NCI-H2196 treated with DMSO at 0.1 percent for 48 hours (cell line): ENCODE data around the gene IL17RB.

Experiments used
- DNase-seq: peaks from one replicate; lab custom pipeline; 2025; ENCODE audit not compliant: unreplicated experiment; lab: John Stamatoyannopoulos, UW

Gene IL17RB

GRCh38 chr3:53828581-53828980 lies 17.8 kb upstream of the IL17RB start:
- no peak for DNase-seq

- DNase-seq = no peak
Measured at GRCh38 chr3:53829605-53830004, 16.8 kb upstream of the IL17RB start.

DNA sequence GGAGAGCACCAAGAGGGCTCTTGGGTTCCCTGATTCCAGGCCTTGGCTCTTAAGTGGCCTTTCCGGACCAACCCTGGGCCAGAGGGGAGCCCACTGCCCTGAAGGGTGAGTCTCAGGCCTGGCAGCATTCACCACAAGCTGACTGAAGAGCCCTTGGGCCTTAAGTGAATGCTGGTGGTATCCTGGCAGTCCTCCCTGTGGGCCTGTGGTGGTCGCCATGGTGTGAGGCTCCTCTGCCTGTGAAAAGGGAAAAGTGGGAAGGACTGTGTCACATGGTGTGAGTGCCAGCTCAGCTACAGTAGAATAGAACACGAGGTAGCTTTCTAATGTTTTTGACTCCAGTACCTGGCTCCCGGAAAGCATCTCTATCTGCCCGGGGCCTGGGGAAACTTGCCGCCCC lies 15.4 kb upstream of the IL17RB start:
- DNase-seq = no peak

- no peak for DNase-seq
Measured at GRCh38 chr3:53833053-53833645, 13.2 kb upstream of the IL17RB start.

GRCh38 chr3:53833700-53834099 lies 12.7 kb upstream of the IL17RB start:
- DNase-seq = no peak

- no peak for DNase-seq
Measured at GRCh38 chr3:53834429-53835095, 11.8 kb upstream of the IL17RB start.

- DNase-seq = no peak
Measured at GRCh38 chr3:53835257-53835656, 11.1 kb upstream of the IL17RB start.

- DNase-seq = no peak
Measured at GRCh38 chr3:53836084-53836872, 10.1 kb upstream of the IL17RB start.

DNA sequence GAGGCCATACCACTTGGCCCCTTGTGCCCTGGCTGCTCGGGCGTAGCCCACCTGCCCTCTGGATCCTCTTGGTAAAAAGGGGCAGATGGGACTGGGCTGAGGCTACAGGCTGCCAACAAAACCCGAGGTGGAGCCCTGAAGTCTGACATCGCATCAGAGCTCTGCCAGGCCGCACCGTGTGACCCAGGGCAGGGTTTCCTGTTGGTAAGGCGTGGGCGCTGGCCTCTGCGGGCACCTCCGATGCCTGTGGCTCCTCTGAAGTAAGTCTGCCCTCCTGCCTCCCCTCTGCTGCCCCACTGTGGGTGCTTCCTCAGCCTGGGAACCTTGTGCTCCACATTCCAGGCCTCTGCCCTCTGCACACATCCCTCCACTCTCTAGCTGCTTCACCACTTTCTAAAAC lies 9.0 kb upstream of the IL17RB start:
- no peak for DNase-seq

DNA sequence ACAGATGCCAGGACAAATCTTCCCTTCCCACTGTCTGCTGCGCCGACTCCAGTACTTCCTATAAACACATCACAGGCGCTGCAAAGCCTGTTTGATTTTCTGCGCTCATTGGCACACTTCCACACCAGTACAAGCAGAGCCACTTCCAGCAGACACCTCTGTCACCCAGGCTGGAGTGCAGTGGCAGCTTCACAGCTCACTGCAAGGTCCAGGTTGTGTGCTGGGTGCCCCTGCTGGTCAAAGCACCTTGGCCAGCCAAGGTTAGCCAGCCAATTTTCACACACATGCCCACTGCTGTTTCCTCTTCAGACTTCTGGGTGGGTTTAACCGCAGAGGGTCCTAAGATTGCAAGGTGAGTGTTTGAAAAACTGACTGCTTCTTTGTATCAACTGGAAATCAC lies 5.1 kb upstream of the IL17RB start:
- DNase-seq = no peak

- peak; percentile 25 for DNase-seq
Measured at GRCh38 chr3:53842436-53843194, 3.8 kb upstream of the IL17RB start.

DNA sequence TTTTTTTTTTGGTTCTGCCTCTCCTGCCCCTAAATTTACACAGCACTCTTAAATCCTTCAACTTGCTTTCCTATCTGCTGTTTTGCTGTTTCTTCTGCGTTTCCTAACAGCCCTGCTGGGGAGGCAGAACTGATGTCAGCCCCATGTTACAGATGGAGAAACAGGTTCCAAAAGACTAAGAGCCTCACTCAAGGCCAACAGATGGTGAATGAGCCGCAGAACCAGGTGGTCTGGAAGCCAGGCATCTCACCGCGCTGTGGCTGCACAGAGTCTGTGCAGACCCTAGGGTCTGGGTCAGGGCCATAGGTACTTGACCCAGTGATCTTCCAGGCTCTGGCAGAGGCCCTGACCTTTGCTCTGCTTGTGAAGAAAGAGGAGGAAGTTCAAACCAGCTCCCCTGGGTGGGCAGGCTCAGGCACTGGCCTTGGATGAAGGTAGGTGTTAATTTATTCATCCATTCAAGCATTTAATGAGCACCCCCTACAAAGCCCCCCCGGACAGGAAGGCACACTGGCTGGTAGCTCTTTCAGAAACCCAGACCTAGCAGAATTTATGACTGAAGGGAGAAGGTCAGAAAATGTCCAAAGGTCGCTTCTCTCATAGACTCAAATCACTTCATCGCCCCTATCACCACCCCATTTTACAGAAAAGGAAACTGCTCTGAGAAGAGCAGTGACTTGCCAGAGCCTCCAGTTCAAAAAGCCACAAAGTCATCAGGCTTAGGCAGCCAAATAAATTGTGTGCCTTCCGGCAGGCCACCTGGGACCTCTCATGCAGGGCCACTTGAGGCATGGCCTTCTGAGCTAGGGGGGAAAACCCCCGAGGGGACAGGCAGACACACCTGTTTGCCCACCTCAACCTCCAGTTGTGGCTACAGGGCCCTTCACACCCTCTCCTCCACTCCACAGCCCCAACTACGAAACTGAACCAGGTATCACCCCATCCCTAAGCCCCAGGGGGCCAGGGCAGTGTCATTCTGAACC lies 2.9 kb upstream of the IL17RB start:
- no peak for DNase-seq

DNA sequence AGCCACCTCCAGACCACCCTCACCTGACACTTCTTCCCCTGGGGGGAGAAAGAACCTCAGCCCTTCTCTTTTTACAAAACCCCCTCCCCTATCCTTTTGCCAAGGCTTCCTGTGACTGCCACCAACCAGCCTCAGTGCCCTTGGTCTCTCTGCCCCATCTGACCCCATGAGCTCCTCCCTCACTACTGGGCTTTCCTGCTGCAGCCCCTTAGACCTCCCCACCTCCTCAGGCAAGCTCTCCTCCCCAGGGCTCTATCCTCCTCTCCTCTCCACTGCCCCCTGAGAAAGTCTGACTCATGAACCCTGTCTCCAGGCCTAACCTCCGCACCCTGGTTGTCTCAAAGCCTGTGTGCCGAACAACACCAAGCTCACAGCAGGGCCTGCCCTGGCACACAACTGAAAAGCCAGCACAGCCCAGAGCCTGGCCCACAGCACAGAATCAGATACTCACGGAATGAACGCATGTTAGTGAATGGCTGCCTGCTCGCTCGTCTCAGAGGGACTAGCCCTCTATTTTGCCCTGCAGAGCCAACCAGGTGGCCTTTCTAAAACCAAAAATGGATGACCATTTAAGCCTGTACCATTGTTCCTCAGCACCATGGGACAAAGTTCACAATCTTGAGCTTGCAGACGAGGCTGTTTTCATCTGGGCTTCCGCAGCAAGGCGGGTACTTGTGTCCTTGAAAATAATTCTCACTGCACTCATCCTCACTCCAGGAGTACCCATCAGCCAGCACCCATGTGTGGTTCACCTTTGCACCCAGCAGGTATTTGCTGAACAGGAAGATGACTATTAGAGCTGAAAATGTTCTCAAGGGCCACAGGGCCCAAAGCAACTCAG lies 1.9 kb upstream of the IL17RB start:
- DNase-seq = no peak

DNA sequence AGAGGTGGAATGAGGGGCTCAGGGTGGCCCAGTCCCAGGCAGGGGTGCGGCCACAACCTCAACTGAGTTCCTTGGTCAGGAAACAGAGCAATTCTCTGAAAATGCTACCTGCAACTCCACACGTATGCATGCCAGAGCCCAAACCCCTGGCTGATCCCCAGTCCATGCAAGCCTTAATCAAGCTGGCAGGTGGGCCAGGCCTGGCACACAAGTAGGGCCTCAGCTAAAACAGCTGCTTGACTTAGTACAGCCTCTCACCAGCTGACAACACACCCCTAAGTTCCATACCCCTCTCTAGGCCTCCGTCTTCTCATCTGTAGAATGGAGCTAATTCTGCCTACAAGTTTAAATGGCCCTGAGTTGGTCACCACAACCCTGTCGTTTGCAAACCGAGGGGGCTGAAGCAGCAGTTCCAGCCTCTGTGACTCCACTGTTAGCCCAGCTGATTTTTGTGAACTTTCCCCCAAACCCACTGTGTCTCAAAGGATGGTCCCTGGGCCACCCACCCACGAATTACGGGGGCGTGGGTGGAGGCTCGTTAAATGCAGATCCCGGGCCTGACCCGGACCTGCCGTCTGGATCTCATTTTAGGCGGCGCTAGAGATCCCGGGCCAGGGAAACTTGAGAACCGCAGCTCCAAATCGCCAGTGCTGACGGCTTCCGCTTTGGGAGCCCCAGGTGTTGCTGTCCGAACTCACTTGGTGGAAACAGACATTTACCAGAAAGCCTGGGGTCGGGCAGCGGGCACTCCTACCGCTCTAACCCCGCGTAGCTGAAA lies 1.1 kb upstream of the IL17RB start:
- no peak for DNase-seq

DNA sequence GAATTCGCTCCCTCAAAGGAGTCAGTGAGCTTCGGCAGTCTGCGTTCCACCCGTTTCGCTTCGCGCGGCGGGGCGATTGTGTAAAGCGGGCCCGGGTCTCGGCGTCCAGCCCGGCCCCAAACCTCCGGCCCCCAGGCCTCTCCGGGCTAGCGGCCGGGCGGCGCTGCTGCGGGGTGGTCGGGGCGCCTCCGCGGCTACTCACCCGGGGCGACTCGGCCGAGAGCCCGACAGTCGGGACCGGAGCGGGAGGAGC lies 561 bp upstream of the IL17RB start:
- DNase-seq = no peak

- DNase-seq = no peak
Measured at GRCh38 chr3:53846851-53847155, 435 bp downstream of the IL17RB start.

DNA sequence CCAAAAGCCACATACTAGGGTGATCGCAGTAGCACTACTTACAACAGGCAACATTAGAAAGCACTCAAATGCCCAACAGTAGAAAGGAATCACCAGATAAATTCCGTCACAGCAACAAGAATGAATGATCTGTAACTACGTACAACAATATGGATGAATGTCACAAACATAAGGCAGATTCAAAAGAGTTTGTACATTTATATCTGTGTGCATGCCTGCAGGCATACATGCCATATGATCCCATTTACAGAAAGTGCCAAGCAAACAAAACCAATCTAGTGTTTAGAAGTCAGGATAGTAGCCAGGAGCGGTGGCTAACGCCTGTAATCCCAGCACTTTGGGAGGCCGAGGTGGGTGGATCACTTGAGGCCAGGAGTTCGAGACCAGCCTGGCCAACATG lies 3.5 kb downstream of the IL17RB start:
- DNase-seq = no peak

DNA sequence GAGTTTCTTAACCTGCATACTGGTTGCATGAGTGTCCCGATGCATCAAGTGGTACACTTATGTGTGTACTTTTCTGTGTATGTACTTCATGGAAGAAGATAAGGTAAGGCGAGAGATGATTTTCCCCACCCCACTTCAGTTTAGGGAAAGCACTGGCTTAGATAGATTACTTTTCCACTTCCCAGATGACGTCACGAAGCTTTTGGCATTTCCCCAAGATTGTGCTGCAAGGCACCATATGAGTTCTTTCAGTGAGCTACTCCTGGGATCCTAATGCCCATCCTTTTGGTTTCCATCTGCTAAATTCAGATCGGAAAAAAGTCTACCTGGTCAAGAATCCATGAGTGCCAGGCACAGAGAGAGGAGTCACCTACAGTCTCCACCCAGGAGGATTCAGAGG lies 4.5 kb downstream of the IL17RB start:
- DNase-seq = no peak

- DNase-seq = no peak
Measured at GRCh38 chr3:53856964-53857363, 10.6 kb downstream of the IL17RB start.
